GM12872 (cell line): ENCODE measurements around the gene C1orf21.

Experiments used
- TF ChIP-seq, protein P1 (sequence below): IDR thresholded peaks from 3 replicates; pipeline ENCODE4 v1.5.1; 2011; ENCODE audit warnings: low read depth, mild to moderate bottlenecking, low read length, moderate library complexity; ENCODE audit not compliant: insufficient read depth

Gene C1orf21

DNA sequence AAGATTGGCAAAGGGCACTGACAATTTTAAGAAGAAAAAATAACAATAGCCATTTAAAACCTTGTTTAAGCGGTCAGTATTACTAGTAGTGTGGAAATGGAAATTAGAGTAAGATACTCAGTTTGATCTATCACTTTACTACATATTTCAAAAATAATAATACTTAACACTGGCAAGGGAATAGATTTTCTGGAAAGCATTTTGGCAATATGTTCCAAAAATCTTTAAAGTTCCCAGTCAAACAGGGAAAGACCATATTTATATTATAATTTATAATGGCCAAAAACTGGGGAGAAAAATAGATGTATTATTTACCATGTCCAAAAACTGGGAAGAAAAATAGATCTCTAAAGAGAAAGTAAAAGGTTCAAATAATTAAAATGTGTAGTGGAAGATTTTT lies 28.6 kb upstream of the C1orf21 start:
- TF ChIP-seq, protein P1, sequence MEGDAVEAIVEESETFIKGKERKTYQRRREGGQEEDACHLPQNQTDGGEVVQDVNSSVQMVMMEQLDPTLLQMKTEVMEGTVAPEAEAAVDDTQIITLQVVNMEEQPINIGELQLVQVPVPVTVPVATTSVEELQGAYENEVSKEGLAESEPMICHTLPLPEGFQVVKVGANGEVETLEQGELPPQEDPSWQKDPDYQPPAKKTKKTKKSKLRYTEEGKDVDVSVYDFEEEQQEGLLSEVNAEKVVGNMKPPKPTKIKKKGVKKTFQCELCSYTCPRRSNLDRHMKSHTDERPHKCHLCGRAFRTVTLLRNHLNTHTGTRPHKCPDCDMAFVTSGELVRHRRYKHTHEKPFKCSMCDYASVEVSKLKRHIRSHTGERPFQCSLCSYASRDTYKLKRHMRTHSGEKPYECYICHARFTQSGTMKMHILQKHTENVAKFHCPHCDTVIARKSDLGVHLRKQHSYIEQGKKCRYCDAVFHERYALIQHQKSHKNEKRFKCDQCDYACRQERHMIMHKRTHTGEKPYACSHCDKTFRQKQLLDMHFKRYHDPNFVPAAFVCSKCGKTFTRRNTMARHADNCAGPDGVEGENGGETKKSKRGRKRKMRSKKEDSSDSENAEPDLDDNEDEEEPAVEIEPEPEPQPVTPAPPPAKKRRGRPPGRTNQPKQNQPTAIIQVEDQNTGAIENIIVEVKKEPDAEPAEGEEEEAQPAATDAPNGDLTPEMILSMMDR = no peak

DNA sequence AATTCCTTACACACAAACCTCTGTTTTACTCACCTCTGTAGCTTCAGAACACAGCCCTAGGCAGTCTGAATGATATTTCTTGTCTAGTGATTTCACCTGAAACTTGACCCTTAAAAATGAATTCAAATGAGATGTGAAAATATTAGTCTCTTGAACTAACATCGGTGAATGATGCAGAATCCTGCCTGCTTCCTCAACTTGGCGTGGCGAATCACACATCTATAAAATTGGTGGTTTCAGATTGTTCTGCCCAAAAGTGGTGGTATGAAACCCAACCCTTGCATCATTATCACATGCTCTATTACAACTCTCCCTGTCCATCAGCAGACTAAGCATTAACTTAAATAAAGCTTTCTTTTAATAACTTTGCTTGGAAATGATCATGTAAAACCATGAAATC lies 26.9 kb upstream of the C1orf21 start:
- TF ChIP-seq, protein P1 = no peak

DNA sequence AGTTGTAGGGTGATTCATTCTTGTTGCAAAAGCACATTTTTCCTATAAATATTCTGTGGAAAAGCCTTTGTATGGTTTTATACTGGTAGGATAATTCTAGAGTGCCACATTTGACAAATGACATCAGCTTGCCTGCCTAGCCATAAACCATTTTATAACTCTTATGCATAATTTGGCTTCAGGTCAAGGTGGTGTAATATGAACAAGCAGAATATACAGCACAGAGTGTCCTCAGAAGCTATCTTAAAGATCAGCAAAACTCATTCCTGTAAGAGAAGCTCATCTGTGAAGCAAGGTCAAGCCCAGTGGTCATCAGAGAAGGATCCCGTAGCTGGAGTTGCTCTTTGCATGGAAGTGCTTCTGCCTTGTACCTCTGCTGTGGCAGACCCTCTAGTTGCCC lies 24.0 kb upstream of the C1orf21 start:
- TF ChIP-seq, protein P1 = no peak

DNA sequence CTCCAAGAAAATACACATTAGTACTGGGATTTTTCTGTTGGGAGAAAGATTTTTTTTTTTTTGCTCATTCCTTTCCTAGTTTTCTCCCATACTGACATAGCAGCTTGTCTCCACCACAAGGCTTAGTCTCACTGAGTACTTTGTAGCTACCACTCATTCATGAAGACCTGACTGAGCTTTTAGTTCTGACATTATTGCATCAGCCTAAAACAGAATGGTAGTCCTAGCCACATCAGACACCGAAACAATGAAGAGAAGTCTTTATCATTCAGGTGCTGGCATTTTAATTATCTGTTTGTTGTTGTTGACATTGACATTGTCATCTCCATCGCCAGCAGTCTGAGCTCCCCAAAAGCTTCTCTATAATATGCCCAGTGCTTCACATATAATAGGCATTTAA lies 21.1 kb upstream of the C1orf21 start:
- TF ChIP-seq, protein P1 = no peak

DNA sequence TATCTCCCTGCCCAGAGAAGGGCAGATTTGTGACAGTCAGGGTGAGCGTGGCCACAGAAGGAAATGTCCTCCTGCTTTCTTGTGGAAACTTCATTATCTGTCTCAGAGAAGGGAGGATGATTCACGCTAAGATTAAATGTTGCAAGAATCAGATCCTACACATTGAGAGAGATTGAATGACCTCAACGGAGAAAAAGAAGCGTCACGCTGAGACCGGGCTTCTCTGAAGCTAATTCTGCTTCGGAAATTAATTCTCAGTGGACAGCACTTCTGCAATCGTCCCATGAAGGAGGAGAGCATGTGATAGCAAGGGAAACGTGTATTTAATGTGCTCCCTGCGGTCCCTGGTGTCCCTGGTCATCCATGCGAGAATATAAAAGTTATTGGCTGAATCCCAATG lies 19.8 kb upstream of the C1orf21 start:
- TF ChIP-seq, protein P1 = no peak

DNA sequence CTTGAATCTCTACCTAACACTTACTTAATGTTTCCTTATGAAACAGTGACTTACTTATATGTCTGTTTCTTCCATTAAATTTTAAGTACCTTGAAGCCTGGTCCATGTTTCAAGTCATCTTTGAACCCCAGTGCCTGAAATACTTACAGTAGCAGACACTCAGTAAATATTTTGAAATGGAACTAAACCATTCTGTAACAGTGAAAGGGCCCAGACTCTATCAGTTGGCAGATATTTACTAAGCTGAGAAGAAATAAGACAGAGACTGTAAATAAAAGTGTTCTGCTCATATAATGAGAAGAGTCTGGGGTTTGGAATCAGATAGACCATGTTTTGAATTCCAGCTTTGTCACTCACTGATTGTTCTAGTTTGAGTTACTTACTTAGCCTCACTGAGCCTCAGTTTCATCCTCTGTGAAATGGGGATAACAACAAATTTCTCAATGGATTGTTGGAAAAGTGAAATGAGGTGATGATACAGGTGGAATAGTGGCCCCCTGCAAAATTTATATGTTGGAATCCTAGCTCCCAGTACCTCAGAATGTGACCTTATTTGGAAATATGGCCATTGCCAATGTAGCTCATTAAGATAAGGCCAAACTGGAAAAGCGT lies 19.3 kb upstream of the C1orf21 start:
- TF ChIP-seq, protein P1 = no peak

DNA sequence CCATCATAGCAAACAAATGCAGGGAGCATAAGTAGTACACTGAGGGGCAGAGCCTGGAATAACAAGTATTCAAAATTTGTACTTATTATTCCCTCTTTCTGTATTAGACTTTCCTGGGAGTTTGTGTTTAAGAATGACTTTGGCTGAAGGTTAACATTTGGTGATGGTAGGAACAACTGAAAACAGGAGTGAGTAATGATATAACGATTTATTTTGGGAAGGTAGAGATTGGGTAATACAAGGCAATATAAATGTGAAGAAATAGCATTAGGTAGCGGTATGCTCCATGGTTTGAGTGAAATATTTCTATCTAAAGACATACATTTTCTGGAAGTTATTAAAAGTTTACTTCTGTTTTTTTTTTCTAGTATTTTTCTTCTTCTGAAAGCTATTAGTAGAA lies 18.5 kb upstream of the C1orf21 start:
- TF ChIP-seq, protein P1 = no peak
